Measurements from ENCODE around the gene OCSTAMP. TPM values are rescaled to one million over a fixed set of nuclear protein-coding genes. Genes with fewer than 3 reads are reported as not detected.

The OCSTAMP gene
- total and polyA plus RNA-seq, 7 donors: not detected

DNA sequence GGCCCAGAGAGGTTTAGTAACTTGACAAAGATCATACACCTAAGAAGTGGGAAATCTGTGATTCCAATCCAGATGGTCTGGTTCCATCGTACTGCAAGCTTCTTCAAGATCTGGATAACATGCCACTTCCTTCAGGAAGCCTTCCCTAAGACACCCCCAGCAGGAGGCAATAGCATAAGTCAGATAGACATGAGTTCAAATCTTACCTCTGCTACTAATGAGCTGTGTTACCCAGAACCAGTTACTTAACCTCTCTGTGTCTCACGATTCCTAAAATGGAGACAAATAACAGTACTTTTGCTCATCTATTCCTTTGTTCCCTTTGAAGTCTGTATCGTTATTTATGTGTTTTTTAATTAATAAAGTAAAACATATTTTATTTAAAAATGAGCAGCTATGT is 22.3 kb upstream of the OCSTAMP start:
- no peaks in the 10 kb centered on the region for H3K36me3 ChIP-seq (ENCODE audit: insufficient read depth in 1 of 2, low read depth in 1 of 2)
- no peak overlapping the region for H3K27ac ChIP-seq
- WGBS, 3 donors: 83 to 94% (median 87%) methylated on average over 3 of the region's 3 CpGs
- H3K9me3 ChIP-seq: no peaks in the 10 kb centered on the region
- ATAC-seq: no peak
- TF ChIP-seq, protein P1, sequence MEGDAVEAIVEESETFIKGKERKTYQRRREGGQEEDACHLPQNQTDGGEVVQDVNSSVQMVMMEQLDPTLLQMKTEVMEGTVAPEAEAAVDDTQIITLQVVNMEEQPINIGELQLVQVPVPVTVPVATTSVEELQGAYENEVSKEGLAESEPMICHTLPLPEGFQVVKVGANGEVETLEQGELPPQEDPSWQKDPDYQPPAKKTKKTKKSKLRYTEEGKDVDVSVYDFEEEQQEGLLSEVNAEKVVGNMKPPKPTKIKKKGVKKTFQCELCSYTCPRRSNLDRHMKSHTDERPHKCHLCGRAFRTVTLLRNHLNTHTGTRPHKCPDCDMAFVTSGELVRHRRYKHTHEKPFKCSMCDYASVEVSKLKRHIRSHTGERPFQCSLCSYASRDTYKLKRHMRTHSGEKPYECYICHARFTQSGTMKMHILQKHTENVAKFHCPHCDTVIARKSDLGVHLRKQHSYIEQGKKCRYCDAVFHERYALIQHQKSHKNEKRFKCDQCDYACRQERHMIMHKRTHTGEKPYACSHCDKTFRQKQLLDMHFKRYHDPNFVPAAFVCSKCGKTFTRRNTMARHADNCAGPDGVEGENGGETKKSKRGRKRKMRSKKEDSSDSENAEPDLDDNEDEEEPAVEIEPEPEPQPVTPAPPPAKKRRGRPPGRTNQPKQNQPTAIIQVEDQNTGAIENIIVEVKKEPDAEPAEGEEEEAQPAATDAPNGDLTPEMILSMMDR (IDR thresholded peaks at IDR 0.05): no peak
- no peak for DNase-seq
- no peaks in the 10 kb centered on the region for H3K27me3 ChIP-seq (ENCODE audit: insufficient read depth in 3 of 3, low read length in 2 of 3)
- H3K4me1 ChIP-seq: peaks cover 5% of the 10 kb centered on the region
- intact Hi-C loops (cut with DNase I): no loop called here
- no peak overlapping the region for H3K4me3 ChIP-seq

DNA sequence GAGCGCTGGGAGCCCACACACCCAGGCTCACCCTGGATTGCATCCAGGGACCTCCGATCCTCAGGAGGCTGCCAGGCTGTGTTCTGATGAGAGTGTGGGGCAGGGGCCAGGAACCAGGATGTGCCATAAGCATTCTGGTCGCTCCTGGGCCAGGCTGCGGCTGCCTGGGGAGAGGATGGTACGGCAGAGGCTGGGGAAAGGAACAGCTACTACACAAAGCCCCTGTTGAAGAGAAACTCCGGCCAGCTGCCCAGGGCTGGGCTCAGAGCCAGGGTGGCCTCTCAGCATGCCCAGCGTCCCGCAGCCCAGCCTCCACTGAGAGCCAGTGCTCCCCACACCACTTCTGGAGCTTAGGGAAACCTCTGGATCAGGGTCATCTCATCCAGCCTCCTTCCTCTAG is 21.7 kb upstream of the OCSTAMP start:
- TF ChIP-seq, protein P1 (IDR thresholded peaks at IDR 0.05): no peak
- H3K4me1 ChIP-seq: peaks cover 5% of the 10 kb centered on the region
- DNase-seq: no peak
- 15 to 21% (median 21%) methylated on average over 8 of the region's 8 CpGs for WGBS, 3 donors
- no peaks in the 10 kb centered on the region for H3K9me3 ChIP-seq
- no peak overlapping the region for H3K27ac ChIP-seq
- H3K27me3 ChIP-seq (ENCODE audit: insufficient read depth in 3 of 3, low read length in 2 of 3): no peaks in the 10 kb centered on the region
- no peaks in the 10 kb centered on the region for H3K36me3 ChIP-seq (ENCODE audit: insufficient read depth in 1 of 2, low read depth in 1 of 2)
- no peak overlapping the region for H3K4me3 ChIP-seq
- intact Hi-C loops (cut with DNase I): no loop called here
- no peak for ATAC-seq

DNA sequence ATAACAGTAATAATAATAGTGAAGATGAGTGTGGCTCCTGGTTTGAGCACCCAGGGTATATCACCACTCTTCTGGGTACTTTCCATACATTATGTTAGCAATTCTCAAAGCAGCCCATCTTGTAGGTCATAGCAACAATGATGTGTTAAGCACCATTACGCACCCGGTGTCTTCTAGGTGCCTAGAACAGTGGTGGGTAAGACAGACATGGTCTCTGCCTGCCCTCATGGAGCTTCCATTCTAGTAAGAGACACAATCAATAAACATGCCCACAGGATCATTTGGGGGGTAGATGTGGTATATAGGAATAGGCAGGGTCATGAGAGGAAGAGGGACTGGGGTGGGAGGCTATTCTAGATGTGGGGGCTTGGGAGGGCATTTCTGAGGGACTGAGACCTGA is 21.0 kb upstream of the OCSTAMP start:
- no peak for ATAC-seq
- 98 to 100% (median 100%) methylated on average over 2 of the region's 2 CpGs for WGBS, 3 donors
- Histone ChIP-seq H3K4me1 (peaks cover 5% of the 10 kb centered on the region), H3K9me3 (no peaks in the 10 kb centered on the region), H3K36me3 (ENCODE audit: insufficient read depth in 1 of 2, low read depth in 1 of 2) (no peaks in the 10 kb centered on the region), H3K27me3 (ENCODE audit: insufficient read depth in 3 of 3, low read length in 2 of 3) (no peaks in the 10 kb centered on the region), H3K27ac (no peak overlapping the region), H3K4me3 (no peak overlapping the region)
- TF ChIP-seq, protein P1 (IDR thresholded peaks at IDR 0.05): no peak
- no peak for DNase-seq
- intact Hi-C loops (cut with DNase I): no loop called here

DNA sequence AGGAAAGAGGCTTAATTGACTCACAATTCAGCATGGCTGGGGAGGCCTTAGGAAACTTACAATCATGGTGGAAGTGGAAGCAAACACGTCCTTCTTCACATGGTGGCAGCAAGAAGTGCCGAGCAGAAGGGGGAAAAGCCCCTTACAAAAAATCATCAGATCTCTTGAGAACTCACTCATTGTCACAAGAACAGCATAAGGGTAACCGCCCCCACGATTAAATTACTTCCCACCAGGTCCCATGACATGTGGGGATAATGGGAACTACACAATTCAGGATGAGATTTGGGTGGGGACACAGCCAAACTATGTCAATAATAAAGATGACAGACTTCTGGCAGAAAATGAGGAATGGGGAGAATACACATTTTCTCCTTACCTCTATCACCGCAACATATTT is 20.5 kb upstream of the OCSTAMP start:
- H3K4me3 ChIP-seq: no peak overlapping the region
- intact Hi-C loops (cut with DNase I): no loop called here
- ATAC-seq: no peak
- H3K4me1 ChIP-seq: peaks cover 5% of the 10 kb centered on the region
- H3K27ac ChIP-seq: no peak overlapping the region
- H3K36me3 ChIP-seq (ENCODE audit: insufficient read depth in 1 of 2, low read depth in 1 of 2): no peaks in the 10 kb centered on the region
- TF ChIP-seq, protein P1 (IDR thresholded peaks at IDR 0.05): no peak
- 75 to 82% (median 80%) methylated on average over 5 of the region's 5 CpGs for WGBS, 3 donors
- H3K9me3 ChIP-seq: no peaks in the 10 kb centered on the region
- DNase-seq: no peak
- no peaks in the 10 kb centered on the region for H3K27me3 ChIP-seq (ENCODE audit: insufficient read depth in 3 of 3, low read length in 2 of 3)

DNA sequence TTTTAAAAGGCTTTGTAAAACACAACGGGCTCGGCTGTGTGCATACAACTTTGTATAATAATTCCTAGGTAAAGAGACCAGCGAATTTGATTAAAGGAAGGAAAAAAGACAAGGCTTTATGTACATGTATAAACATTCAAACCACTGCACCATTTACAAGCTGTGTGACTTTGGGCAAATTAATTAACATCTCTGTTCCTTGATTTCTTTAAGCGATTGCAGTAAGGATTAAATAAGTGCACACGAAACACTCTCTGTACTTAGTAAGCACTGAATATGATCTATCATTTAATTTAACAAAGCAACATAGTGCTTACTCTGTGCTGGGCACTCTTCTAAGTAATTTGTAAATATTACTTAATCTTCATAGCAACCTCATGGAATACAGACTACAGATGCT is 19.5 kb upstream of the OCSTAMP start:
- no peaks in the 10 kb centered on the region for H3K27me3 ChIP-seq (ENCODE audit: insufficient read depth in 3 of 3, low read length in 2 of 3)
- DNase-seq (no peak), ATAC-seq (no peak)
- H3K4me3 ChIP-seq: no peak overlapping the region
- intact Hi-C loops (cut with DNase I): no loop called here
- H3K27ac ChIP-seq: no peak overlapping the region
- TF ChIP-seq, protein P1 (IDR thresholded peaks at IDR 0.05): no peak
- peaks cover 5% of the 10 kb centered on the region for H3K4me1 ChIP-seq
- 93 to 95% (median 94%) methylated on average over 5 of the region's 5 CpGs for WGBS, 3 donors
- H3K36me3 ChIP-seq (ENCODE audit: insufficient read depth in 1 of 2, low read depth in 1 of 2): no peaks in the 10 kb centered on the region
- no peaks in the 10 kb centered on the region for H3K9me3 ChIP-seq
